WTC11 (cell line): ENCODE results near the gene GRM8. TPM values are rescaled to one million over a fixed set of nuclear protein-coding genes. Genes with fewer than 3 reads are reported as not detected.

Experiments used
- ATAC-seq: fragments of 200-7000 bp; cut with Tn5 transposase; 2 replicates; pipeline ENCODE4 v1.10.0; 2021; ENCODE audit warnings: mild to moderate bottlenecking, moderate library complexity
- CTCF ChIA-PET: fragments of 300-600 bp; sonication (Branson Sonifier 250); formaldehyde crosslinking; loops from one replicate; lab custom pipeline; 2021; ENCODE audit warnings: antibody characterized with exemption; lab: Charles Lee
- POLR2A ChIA-PET: fragments of 350-600 bp; sonication (Branson Sonifier 250); formaldehyde crosslinking; loops from one replicate; lab custom pipeline; 2021; ENCODE audit warnings: antibody characterized with exemption; lab: Charles Lee
- DNase-seq: peaks from one replicate; pipeline ENCODE4 v3.0.0; 2021; ENCODE audit warnings: low spot score
- H3K27ac Mint-ChIP-seq: 2 replicates; pipeline ENCODE4 v1.8.0; 2021; ENCODE audit warnings: mixed read lengths
- H3K27me3 Mint-ChIP-seq: 2 replicates; pipeline ENCODE4 v1.8.0; 2021; ENCODE audit warnings: low read depth, mild to moderate bottlenecking, moderate library complexity, mixed read lengths
- H3K36me3 Mint-ChIP-seq: 2 replicates; pipeline ENCODE4 v1.8.0; 2021; ENCODE audit warnings: mixed read lengths
- H3K4me1 Mint-ChIP-seq: 2 replicates; pipeline ENCODE4 v1.8.0; 2022; ENCODE audit warnings: mixed read lengths
- H3K4me3 Mint-ChIP-seq: 2 replicates; pipeline ENCODE4 v1.8.0; 2021; ENCODE audit warnings: mild to moderate bottlenecking, moderate library complexity, mixed read lengths
- H3K9me3 Mint-ChIP-seq: 2 replicates; pipeline ENCODE4 v1.8.0; 2021; ENCODE audit warnings: mixed read lengths
- AFF4 ChIP-seq: sonication (generic); formaldehyde crosslinking; IDR thresholded peaks from 2 replicates; pipeline ENCODE4 v1.8.1; 2023; ENCODE audit warnings: mild to moderate bottlenecking, missing genetic modification reagents, borderline replicate concordance
- ARID4B ChIP-seq: sonication (generic); formaldehyde crosslinking; IDR thresholded peaks from 2 replicates; pipeline ENCODE4 v1.8.0; 2023; ENCODE audit warnings: missing genetic modification reagents, mild to moderate bottlenecking, borderline replicate concordance
- ATF3 ChIP-seq: sonication (generic); formaldehyde crosslinking; conservative IDR thresholded peaks from 2 replicates; pipeline ENCODE4 v1.8.1; 2022; ENCODE audit warnings: mild to moderate bottlenecking, missing genetic modification reagents
- CBFB ChIP-seq: sonication (generic); formaldehyde crosslinking; IDR thresholded peaks from 2 replicates; pipeline ENCODE4 v1.8.1; 2022; ENCODE audit warnings: mild to moderate bottlenecking, low read depth, missing genetic modification reagents
- CDX4 ChIP-seq: fragments of 250-450 bp; sonication (Bioruptor Pico); IDR thresholded peaks from 2 replicates; pipeline ENCODE4 v1.9.0; 2021; ENCODE audit warnings: moderate library complexity, mild to moderate bottlenecking, inconsistent platforms, borderline replicate concordance
- E2F1 ChIP-seq: sonication (generic); formaldehyde crosslinking; IDR thresholded peaks from 2 replicates; pipeline ENCODE4 v1.8.0; 2022; ENCODE audit warnings: mild to moderate bottlenecking, missing genetic modification reagents
- ELF4 ChIP-seq: sonication (generic); formaldehyde crosslinking; IDR thresholded peaks from 2 replicates; pipeline ENCODE4 v1.8.1; 2022; ENCODE audit warnings: low read depth, mild to moderate bottlenecking, moderate library complexity, missing genetic modification reagents
- ETV6 ChIP-seq: sonication (generic); formaldehyde crosslinking; IDR thresholded peaks from 2 replicates; pipeline ENCODE4 v1.8.1; 2022; ENCODE audit warnings: mild to moderate bottlenecking, missing genetic modification reagents
- IRF2 ChIP-seq: sonication (generic); formaldehyde crosslinking; IDR thresholded peaks from 2 replicates; pipeline ENCODE4 v1.8.0; 2022; ENCODE audit warnings: low read depth, missing genetic modification reagents, borderline replicate concordance
- JAZF1 ChIP-seq: fragments of 250-450 bp; sonication (Bioruptor Pico); IDR thresholded peaks from 2 replicates; pipeline ENCODE4 v1.9.0; 2021; ENCODE audit warnings: moderate library complexity, mild to moderate bottlenecking, inconsistent platforms
- NR2C2 ChIP-seq: sonication (generic); formaldehyde crosslinking; IDR thresholded peaks from 2 replicates; pipeline ENCODE4 v1.8.0; 2022; ENCODE audit warnings: mild to moderate bottlenecking, missing genetic modification reagents
- OVOL2 ChIP-seq: fragments of 250-450 bp; sonication (Bioruptor Pico); IDR thresholded peaks from 2 replicates; pipeline ENCODE4 v1.9.0; 2021; ENCODE audit warnings: mild to moderate bottlenecking, borderline replicate concordance
- SMAD3 ChIP-seq: sonication (generic); formaldehyde crosslinking; IDR thresholded peaks from 2 replicates; pipeline ENCODE4 v1.8.0; 2022; ENCODE audit warnings: missing genetic modification reagents, mild to moderate bottlenecking, borderline replicate concordance
- STAT6 ChIP-seq: sonication (generic); formaldehyde crosslinking; conservative IDR thresholded peaks from 2 replicates; pipeline ENCODE4 v1.8.1; 2023; ENCODE audit warnings: mild to moderate bottlenecking, low read depth, missing genetic modification reagents, moderate library complexity
- TCF7 ChIP-seq: sonication (generic); formaldehyde crosslinking; IDR thresholded peaks from 2 replicates; pipeline ENCODE4 v1.8.0; 2022; ENCODE audit warnings: mild to moderate bottlenecking, low read depth, missing genetic modification reagents, moderate library complexity
- TEAD1 ChIP-seq: sonication (generic); formaldehyde crosslinking; IDR thresholded peaks from 2 replicates; pipeline ENCODE4 v1.8.0; 2022; ENCODE audit warnings: mild to moderate bottlenecking, missing genetic modification reagents
- TEAD4 ChIP-seq: sonication (generic); formaldehyde crosslinking; IDR thresholded peaks from 2 replicates; pipeline ENCODE4 v1.8.0; 2022; ENCODE audit warnings: mild to moderate bottlenecking, missing genetic modification reagents
- ZBTB21 ChIP-seq: sonication (generic); formaldehyde crosslinking; IDR thresholded peaks from 2 replicates; pipeline ENCODE4 v1.8.1; 2023; ENCODE audit warnings: mild to moderate bottlenecking, missing genetic modification reagents, borderline replicate concordance
- ZBTB43 ChIP-seq: sonication (generic); formaldehyde crosslinking; IDR thresholded peaks from 2 replicates; pipeline ENCODE4 v1.8.1; 2023; ENCODE audit warnings: mild to moderate bottlenecking, missing genetic modification reagents
- ZNF219 ChIP-seq: sonication (generic); formaldehyde crosslinking; IDR thresholded peaks from 2 replicates; pipeline ENCODE4 v1.8.0; 2023; ENCODE audit warnings: missing genetic modification reagents, mild to moderate bottlenecking, borderline replicate concordance
- ZNF317 ChIP-seq: sonication (generic); formaldehyde crosslinking; IDR thresholded peaks from 2 replicates; pipeline ENCODE4 v1.8.1; 2023; ENCODE audit warnings: low read depth, mild to moderate bottlenecking, moderate library complexity, missing genetic modification reagents, borderline replicate concordance
- total RNA-seq: library from RNA; stranded (reverse); gene quantifications from 3 replicates; pipeline ENCODE4 v1.2.3, GENCODE V29; 2021

The GRM8 gene
- total RNA-seq, 1 experiment from 2014 or later: 2.3 TPM

GRCh38 chr7:127018889-127019288 is 233.9 kb downstream of the GRM8 start:
- Mint-ChIP-seq H3K27ac (no peak overlapping the region), H3K4me1 (no peaks in the 10 kb centered on the region), H3K9me3 (no peaks in the 10 kb centered on the region), H3K27me3 (no peaks in the 10 kb centered on the region; the same call in 1 of the 2 replicates), H3K4me3 (no peak overlapping the region), H3K36me3 (no peaks in the 10 kb centered on the region)
- DNase-seq (no peak), ATAC-seq (no peak)
- POLR2A ChIA-PET: no interaction called here
- TF ChIP-seq TEAD1 (CRISPR knock-in tag): no peak
- TF ChIP-seq TEAD4 (CRISPR knock-in tag): no peak
- TF ChIP-seq TCF7 (CRISPR knock-in tag): no peak
- TF ChIP-seq ELF4 (CRISPR knock-in tag): no peak
- no peak for TF ChIP-seq ARID4B
- TF ChIP-seq JAZF1: no peak
- TF ChIP-seq CBFB (CRISPR knock-in tag): no peak
- no peak for TF ChIP-seq ZBTB43 (CRISPR knock-in tag)
- no peak for TF ChIP-seq ZBTB21 (CRISPR knock-in tag)
- no peak for TF ChIP-seq STAT6 (CRISPR knock-in tag)
- TF ChIP-seq CDX4 (CRISPR knock-in tag): no peak
- no peak for TF ChIP-seq ZNF317 (CRISPR knock-in tag)
- TF ChIP-seq ATF3 (CRISPR knock-in tag): no peak
- no peak for TF ChIP-seq ZNF219 (CRISPR knock-in tag)
- CTCF ChIA-PET: no interaction called here

GRCh38 chr7:127017196-127017595 is 235.5 kb downstream of the GRM8 start:
- DNase-seq (no peak), ATAC-seq (no peak)
- H3K36me3 Mint-ChIP-seq: no peaks in the 10 kb centered on the region
- H3K4me1 Mint-ChIP-seq: no peaks in the 10 kb centered on the region
- no peaks in the 10 kb centered on the region for H3K9me3 Mint-ChIP-seq
- POLR2A ChIA-PET: no interaction called here
- no peaks in the 10 kb centered on the region; the same call in 1 of the 2 replicates for H3K27me3 Mint-ChIP-seq
- CTCF ChIA-PET: no interaction called here
- H3K27ac Mint-ChIP-seq: no peak overlapping the region
- H3K4me3 Mint-ChIP-seq: no peak overlapping the region
- TF ChIP-seq OVOL2 (CRISPR knock-in tag) (no peak), SMAD3 (CRISPR knock-in tag) (no peak), NR2C2 (no peak), CBFB (CRISPR knock-in tag) (no peak), AFF4 (no peak), IRF2 (CRISPR knock-in tag) (no peak), E2F1 (CRISPR knock-in tag) (no peak), ZNF317 (CRISPR knock-in tag) (no peak), ETV6 (CRISPR knock-in tag) (no peak)
